NCI-H345 treated with DMSO at 0.1 percent for 48 hours (cell line): Measurements from ENCODE around the gene FERD3L.

Experiments
- DNase-seq: peaks from one replicate; lab custom pipeline; 2025; ENCODE audit not compliant: unreplicated experiment; lab: John Stamatoyannopoulos, UW

Gene FERD3L

DNA sequence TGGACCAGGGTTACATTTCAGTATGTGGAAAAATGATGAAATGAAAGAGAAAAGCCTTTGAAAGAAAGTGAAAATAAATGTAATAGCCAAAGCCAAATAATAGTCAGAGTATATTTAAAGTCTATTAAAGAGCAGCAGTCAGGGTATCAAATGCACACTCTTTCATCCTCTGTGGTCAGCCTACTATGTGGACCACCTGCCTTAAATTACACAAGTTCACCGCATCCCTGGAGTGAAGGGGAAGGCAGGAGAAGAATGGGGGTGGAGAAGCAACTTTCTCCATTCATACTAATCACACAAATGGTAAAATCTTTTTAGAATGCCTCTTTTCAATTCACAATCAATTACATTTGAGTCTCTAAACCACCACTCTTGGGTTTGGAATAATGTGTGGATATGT, 43.7 kb downstream of the FERD3L start:
- no peak for DNase-seq

DNA sequence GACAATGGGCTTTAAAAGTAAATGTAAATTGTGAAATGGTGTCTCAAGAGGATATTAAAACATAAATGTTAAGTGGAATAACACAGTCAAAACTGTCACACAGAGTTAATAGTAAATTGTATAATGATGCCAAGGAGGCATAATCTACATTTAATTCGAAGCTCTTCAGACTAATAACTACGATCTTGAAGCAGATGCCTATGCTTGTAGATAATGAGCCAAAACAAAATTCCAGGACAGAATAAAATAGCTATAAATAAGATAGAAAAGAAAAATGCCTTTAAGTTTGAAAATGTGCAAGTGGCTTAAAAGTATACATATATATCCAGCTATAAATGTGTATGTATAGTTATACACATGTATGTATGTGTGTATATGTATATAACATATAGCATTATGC, 45.3 kb downstream of the FERD3L start:
- no peak for DNase-seq

DNA sequence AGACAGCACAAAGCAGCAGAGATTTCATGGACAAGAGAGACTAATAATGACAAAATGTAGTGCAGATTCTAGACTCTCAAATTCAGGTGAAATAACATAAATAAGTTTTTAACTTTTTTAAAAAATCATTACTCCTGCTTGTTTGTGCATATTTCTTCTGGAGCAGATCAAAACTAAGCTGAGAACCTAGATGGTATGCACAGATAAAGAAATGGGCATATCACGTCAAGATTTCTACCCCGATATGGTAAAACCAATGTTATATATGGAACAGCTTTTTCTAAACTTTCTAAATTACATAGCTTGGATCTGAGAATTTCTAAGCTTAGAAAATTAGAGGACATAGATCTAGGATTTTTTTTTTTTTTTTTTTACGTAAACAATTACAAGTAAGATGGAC, 46.0 kb downstream of the FERD3L start:
- DNase-seq = no peak

DNA sequence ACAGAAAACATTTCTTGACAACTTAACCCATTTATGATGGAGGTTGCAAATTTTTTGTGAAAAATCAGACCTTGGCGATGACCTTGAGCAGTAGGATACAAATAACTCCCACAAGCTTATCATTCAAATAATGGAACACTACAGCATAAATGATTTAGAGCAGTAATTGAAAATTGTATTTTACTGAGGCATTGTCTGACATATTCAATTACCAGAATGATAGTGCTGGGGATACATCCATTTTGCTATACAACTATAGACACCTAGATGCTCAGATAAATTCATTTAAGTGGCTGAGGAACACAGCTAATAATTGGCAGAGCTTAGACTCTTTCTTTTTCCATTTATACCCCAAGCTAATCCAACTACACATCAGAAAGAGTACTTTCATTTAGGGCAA, 46.7 kb downstream of the FERD3L start:
- DNase-seq = no peak

DNA sequence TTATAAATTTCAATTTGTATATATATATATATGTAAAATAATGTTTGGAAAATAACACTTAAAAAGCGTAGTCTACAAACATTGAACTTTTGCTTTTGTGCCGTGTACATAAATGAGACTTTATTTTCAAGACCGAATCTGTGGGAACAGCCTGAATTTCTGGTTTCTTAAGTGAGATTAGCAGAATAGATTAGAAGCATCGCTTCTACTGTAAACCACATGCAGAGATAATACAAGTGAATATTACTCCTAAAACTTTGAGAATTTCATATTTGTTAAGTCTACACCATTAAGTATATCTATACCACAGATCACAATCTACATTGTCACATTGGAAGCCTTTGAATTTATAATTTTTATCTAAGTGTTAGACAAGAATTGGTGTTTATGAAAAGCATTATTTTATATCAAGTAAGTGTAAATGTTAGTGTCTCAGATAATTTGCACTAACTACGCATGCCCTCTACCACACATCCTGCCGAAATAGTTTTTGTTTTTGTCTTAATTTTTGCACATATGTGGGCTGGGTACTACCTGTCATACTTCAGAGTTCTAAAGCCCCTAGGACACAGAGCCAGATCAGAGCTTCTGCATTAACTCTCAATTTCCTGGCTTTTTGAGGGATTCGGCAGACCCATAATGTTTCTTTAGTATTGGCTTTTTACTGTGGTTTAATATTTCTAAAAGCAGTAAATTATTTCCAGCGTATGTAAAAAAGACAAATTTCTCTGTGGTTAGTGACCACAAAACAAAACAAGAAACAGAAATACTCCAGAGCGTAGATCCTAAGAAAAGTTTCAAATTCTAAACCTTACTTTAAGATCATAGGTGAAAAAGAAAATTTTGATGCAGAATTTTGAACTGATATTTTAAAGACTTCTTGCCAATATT, 47.8 kb downstream of the FERD3L start:
- no peak for DNase-seq

DNA sequence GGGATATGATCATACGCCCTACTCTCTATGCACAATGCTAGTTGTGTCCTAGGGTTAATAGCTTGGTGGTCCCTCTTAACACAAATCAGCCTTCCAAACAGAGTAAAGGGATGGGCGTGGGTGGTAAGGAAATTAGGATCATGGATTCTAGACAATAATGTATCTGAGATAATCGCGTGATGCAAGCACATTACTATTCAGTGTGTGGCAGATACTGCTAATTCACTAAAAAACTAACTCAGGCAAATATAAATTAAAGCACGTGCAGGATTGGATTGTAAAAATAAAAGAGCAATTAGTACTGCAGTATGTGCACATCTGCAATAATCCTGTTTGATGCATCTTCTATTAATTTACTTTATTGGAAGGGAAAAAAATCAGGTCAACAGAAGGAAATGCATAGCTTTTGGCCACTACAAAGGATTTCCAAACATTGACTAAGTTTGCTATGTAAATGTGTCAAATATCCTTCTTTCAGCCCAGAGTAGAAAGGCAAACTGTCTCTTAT, 49.8 kb downstream of the FERD3L start:
- no peak for DNase-seq
